GM19455 (cell line): ENCODE results near the gene POPDC2.
A peak's percentile ranks its signal among the peaks of the same experiment; 100 is the strongest.

ENCODE experiments used
- ATAC-seq: cut with Tn5 transposase; IDR thresholded peaks from one replicate; pipeline ENCODE4 v1.9.1; 2021; ENCODE audit not compliant: unreplicated experiment

POPDC2 gene

GRCh38 chr3:119672776-119673175 lies 12.4 kb upstream of the POPDC2 start:
- no peak for ATAC-seq

DNA sequence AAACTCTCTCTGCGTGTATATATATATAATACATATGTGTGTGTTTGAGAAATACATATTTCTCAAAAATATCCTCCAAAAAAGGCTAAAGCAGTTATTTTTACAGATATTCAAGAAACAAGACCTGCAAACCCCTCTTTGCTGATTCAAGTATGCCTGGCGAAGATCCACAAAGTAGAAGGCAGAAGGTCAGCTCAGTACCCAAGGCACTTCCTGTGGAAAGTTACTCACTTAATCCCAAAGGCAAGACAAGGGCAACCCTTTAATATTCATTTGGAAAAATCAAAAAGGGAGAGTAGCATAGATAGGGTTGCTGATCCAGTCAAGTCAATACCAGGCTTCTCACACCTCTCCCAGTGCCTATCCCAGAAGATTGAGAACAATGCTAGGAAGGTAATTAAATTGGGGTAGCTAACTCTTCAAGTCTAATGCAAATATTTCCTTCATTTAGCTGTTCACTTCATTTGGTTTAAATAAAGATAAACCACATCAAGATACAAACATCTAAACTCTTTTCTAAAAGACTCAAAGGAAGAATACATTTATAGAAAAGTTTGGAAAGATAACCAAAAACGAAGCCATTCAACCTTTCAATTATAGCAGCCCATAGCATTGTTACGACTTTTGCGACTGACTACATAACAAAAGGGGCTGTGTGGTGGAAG lies 9.6 kb upstream of the POPDC2 start:
- no peak for ATAC-seq

DNA sequence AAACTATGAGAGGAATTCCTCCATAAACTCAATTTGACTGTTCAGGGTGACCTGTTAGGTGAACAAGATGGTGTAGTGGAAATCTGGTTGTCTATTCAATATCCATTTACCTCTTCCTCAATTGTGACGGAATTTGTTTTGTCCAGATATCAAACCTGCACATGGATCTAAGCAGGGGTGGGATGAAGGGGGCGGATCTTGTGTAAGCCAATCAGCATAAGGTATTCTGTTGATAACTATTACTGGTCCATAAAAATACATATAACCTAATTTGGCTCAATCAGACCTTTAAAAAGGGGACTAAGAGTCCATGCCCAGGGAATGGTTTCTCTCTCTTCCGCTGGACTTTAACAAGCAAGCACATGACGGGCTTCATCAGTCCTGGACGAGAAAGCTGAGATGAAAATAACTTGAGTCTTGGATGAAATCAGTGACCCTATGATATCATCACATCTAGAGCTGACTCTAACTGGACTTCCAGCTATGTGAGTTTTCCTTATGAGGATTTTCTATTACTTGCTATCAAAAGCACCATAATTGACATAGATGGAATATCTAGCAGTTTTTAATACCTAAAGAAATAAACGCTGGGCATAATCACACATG lies 5.7 kb upstream of the POPDC2 start:
- no peak for ATAC-seq

- no peak for ATAC-seq
Measured at GRCh38 chr3:119664850-119665379, 4.5 kb upstream of the POPDC2 start.

DNA sequence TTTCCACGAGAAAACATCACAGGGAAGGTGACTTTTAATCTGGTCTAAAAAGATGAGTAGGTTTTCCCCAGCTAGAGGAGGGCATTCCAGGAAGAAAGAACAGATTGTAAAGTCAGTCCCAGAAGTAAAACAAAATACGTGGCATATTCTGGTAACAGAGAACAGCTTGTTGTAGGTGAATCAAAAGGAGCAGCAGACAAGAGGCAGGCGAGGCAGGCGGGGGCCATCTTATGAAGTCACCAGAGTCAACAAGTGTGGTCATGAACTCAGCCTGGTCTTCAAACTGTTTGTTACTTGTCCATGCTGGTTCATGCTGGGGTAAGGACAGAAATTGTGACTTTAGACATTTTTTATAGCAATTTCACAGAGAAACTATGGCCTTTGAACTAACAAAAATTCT lies 4.0 kb upstream of the POPDC2 start:
- no peak for ATAC-seq

DNA sequence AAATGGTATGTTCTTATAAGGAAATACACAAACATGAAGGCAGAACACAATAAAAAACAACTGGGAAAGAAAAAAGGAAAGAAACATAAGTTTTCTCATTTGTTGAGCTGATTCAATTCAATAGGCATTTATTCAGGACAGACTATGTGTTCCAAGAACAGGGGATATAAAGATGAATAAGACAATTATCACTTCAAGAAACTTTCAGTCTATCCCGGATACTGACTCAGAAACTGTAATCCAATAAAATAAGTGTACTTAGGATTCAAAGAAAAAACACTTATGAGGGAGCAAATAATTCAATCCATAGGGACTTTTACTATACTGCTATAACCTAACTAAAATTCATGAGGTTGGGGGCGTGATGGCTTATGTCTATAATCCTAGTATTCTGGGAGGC lies 3.5 kb upstream of the POPDC2 start:
- ATAC-seq = no peak

GRCh38 chr3:119662604-119663373 lies 2.4 kb upstream of the POPDC2 start:
- no peak for ATAC-seq

- no peak for ATAC-seq
Measured at GRCh38 chr3:119659606-119660291, 640 bp downstream of the POPDC2 start.

GRCh38 chr3:119658994-119659393 lies 1.4 kb downstream of the POPDC2 start:
- ATAC-seq = no peak

- peak; percentile 52 for ATAC-seq
Measured at GRCh38 chr3:119657887-119658702, 2.3 kb downstream of the POPDC2 start.

DNA sequence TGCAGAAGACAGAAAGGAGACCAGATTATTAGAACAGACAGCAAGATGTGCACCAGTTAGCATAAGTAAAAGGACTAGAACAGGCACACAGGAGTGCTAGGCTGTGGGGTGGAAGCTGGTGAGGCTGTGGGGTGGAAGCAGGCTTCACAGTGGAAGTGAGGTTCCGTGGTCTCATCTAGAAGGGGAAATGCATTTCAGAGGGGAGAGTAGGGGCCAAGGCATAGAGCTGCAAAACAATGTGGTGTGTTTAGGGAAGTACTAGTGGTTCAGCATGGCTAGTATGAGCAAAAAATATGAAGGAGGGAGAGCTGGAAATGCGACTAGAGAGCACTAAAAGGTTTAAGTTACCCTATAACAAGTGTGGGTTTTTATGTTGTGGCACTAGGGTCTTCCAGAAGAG lies 6.5 kb downstream of the POPDC2 start:
- ATAC-seq = no peak

GRCh38 chr3:119652306-119653033 lies 7.9 kb downstream of the POPDC2 start:
- no peak for ATAC-seq

DNA sequence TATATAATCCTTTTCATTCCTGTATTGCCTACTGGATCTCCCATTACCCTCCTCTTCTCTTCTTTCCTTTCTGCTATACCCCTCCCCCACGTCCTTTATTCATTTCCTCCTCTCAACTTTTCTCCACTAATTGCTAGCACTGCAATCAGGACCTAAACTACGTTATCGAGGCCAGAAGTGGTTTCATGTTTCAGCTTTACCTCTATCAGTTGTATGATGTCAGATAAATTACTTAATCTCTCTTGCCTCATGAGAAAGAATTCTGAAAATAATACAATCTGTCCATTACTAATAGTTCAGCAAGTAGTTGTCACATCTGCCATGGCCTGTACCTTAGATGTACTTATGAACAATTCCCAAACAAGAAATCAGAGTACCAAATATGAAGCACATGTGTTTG lies 10.6 kb downstream of the POPDC2 start:
- no peak for ATAC-seq

GRCh38 chr3:119647843-119648575 lies 12.4 kb downstream of the POPDC2 start:
- ATAC-seq = no peak

DNA sequence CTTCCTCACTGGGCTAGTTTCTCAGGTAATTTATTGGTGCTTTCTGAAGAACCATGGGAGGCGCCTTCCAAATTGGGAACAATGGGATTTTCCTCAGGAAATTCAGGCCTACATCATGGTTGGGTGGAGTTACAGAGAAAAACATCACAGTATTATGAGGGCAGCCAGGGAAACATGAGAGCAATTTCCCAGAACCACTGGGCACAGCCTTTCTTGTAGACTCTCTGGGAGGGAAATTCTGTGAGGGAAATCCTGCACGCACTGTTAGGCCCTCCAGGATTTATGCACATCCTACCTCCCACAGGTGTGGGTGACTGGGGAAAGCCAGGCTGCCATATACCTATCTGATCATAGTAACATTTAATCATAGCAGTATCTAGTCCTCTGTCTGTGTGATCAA lies 13.2 kb downstream of the POPDC2 start:
- ATAC-seq = no peak

DNA sequence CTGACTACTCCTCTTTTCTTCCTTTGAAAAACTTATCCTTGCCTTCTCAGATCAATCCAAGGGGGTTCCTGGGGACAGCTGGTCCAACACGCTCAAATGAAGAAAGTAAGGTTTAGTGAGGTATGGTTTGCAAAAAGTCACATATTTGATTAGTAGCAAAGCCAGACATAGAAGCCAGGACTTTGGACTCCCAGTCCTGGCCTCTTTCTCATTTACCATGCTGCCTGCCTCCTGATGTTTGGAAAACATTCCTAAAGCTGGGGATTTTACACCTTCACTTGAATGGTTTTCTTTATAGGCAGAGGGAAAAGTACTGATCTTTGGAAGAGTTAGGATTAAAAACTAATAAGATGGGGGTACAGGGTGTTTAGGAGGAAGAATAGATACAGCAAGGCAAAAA lies 14.6 kb downstream of the POPDC2 start:
- ATAC-seq = no peak

- no peak for ATAC-seq
Measured at GRCh38 chr3:119644481-119644880, 15.9 kb downstream of the POPDC2 start.

- no peak for ATAC-seq
Measured at GRCh38 chr3:119643528-119643927, 16.9 kb downstream of the POPDC2 start.

- ATAC-seq = no peak
Measured at GRCh38 chr3:119642746-119643473, 17.5 kb downstream of the POPDC2 start.
